ENCODE measurements around the gene MAGEA3.
"Not testable (repeated sequence)": the region's sequence is repeated elsewhere in the genome, so short reads cannot be mapped to it uniquely, and the experiment has no call there.

The MAGEA3 gene

DNA sequence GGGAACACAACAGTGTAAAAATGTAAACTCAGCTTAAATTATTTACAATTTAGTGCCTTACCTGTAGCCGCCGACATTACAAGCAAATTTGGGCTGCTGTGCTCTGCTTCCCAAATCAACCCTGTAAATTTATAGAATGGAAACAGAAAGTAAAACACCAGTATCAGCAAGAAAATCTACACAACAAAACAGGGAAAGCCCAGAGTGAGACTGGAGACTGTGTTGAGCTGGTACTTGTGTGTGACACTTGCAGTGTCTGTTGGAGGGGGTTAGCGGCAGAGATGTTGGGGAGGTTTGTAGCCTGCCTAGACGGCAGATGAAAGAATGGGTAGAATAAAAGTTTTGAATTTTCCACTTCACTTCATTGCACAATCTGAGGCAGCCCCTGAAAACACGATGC is 14.6 kb downstream of the MAGEA3 start:
- not testable (repeated sequence) for DNase-seq; H3K4me3 ChIP-seq (ENCODE audit: low read length); H3K36me3 ChIP-seq (replicated peaks; ENCODE audit: insufficient read depth, low read length); H3K27ac ChIP-seq (ENCODE audit: low read length); H3K4me2 ChIP-seq (ENCODE audit: low read depth, low read length); H2AFZ ChIP-seq (ENCODE audit: low read length); H3K9me2 ChIP-seq (replicated peaks; ENCODE audit: insufficient read depth, low read length); H3K9ac ChIP-seq (ENCODE audit: low read length); H3F3A ChIP-seq (ENCODE audit: insufficient read depth, low read length); H3K9me3 ChIP-seq (replicated peaks; ENCODE audit: insufficient read depth, low read length); H4K20me1 ChIP-seq (ENCODE audit: insufficient read depth, low read length); H3K27me3 ChIP-seq (replicated peaks; ENCODE audit: insufficient read depth, low read length); H3K4me1 ChIP-seq (ENCODE audit: low read length); H3K79me2 ChIP-seq (ENCODE audit: low read length)

DNA sequence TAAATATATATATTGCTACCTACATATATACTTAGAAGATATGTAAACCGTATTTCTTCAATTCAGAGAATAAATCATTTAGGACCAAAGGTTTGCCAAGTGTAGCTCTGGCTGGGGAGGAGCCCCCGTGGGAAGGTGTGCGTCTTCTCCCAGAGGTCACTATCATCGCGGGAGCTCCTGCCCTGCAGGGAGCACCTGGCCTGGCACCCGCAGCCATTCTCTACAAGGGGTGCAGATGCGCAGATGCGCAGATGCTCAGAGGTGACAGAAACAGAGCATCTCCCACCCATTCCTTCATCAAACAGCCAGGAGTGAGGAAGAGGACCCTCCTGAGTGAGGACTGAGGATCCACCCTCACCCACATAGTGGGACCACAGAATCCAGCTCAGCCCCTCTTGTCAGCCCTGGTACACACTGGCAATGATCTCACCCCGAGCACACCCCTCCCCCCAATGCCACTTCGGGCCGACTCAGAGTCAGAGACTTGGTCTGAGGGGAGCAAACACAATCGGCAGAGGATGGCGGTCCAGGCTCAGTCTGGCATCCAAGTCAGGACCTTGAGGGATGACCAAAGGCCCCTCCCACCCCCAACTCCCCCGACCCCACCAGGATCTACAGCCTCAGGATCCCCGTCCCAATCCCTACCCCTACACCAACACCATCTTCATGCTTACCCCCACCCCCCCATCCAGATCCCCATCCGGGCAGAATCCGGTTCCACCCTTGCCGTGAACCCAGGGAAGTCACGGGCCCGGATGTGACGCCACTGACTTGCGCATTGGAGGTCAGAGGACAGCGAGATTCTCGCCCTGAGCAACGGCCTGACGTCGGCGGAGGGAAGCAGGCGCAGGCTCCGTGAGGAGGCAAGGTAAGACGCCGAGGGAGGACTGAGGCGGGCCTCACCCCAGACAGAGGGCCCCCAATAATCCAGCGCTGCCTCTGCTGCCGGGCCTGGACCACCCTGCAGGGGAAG is 15.5 kb downstream of the MAGEA3 start, which contains the start of gene MAGEA2B:
TSS of gene MAGEA2B (plus strand) at position 814 of the 973 bp plus-strand sequence. CDS start 2,479 bp downstream, outside the sequence.
- H3K4me1 ChIP-seq (ENCODE audit: low read length); H3K36me3 ChIP-seq (replicated peaks; ENCODE audit: insufficient read depth, low read length); H3K27ac ChIP-seq (ENCODE audit: low read length); H3K9me2 ChIP-seq (replicated peaks; ENCODE audit: insufficient read depth, low read length); H3K4me3 ChIP-seq (ENCODE audit: low read length); DNase-seq; H3K27me3 ChIP-seq (replicated peaks; ENCODE audit: insufficient read depth, low read length); H3K9me3 ChIP-seq (replicated peaks; ENCODE audit: insufficient read depth, low read length); H3K9ac ChIP-seq (ENCODE audit: low read length); H4K20me1 ChIP-seq (ENCODE audit: insufficient read depth, low read length); H3K79me2 ChIP-seq (ENCODE audit: low read length); H3K4me2 ChIP-seq (ENCODE audit: low read depth, low read length); H3F3A ChIP-seq (ENCODE audit: insufficient read depth, low read length); H2AFZ ChIP-seq (ENCODE audit: low read length): not testable (repeated sequence)

DNA sequence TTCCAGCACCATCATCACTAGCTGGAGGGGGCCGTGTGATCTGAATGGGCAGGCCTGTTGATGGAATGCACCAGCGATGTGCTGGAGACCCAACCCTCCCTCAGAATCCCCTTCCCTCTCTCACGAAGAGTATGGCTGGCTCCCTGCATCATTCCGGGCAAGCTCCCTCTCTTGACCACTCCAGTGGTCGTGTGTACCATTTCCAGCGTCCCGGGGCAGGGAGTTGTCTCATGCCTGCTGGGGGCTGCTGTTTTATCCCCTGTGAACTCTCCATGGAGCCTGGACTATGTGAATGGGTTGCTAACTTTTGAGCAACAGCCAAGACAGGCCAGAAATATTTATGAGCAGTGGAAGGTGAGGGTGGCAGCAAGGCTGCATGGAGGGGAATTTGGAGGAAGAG is 26.8 kb downstream of the MAGEA3 start:
- Histone ChIP-seq H3K9me2 (replicated peaks; ENCODE audit: insufficient read depth, low read length) (no peaks in the 10 kb centered on the region), H2AFZ (ENCODE audit: low read length) (no peak overlapping the region), H3K4me2 (ENCODE audit: low read depth, low read length) (no peak overlapping the region), H3K27me3 (replicated peaks; ENCODE audit: insufficient read depth, low read length) (no peaks in the 10 kb centered on the region), H3K79me2 (ENCODE audit: low read length) (no peaks in the 10 kb centered on the region), H3K36me3 (replicated peaks; ENCODE audit: insufficient read depth, low read length) (no peaks in the 10 kb centered on the region), H3K27ac (ENCODE audit: low read length) (no peak overlapping the region), H3K9ac (ENCODE audit: low read length) (no peak overlapping the region), H4K20me1 (ENCODE audit: insufficient read depth, low read length) (no peaks in the 10 kb centered on the region), H3F3A (ENCODE audit: insufficient read depth, low read length) (no peaks in the 10 kb centered on the region), H3K4me3 (ENCODE audit: low read length) (no peak overlapping the region), H3K4me1 (ENCODE audit: low read length) (no peaks in the 10 kb centered on the region), H3K9me3 (replicated peaks; ENCODE audit: insufficient read depth, low read length) (no peaks in the 10 kb centered on the region)
- no peak for TF ChIP-seq EZH2 (optimal IDR thresholded peaks at IDR 0.05; ENCODE audit: low read depth, low read length)
- TF ChIP-seq EZH2phosphoT487 (IDR thresholded peaks at IDR 0.05; ENCODE audit: low read length): no peak
- TF ChIP-seq, protein P1, sequence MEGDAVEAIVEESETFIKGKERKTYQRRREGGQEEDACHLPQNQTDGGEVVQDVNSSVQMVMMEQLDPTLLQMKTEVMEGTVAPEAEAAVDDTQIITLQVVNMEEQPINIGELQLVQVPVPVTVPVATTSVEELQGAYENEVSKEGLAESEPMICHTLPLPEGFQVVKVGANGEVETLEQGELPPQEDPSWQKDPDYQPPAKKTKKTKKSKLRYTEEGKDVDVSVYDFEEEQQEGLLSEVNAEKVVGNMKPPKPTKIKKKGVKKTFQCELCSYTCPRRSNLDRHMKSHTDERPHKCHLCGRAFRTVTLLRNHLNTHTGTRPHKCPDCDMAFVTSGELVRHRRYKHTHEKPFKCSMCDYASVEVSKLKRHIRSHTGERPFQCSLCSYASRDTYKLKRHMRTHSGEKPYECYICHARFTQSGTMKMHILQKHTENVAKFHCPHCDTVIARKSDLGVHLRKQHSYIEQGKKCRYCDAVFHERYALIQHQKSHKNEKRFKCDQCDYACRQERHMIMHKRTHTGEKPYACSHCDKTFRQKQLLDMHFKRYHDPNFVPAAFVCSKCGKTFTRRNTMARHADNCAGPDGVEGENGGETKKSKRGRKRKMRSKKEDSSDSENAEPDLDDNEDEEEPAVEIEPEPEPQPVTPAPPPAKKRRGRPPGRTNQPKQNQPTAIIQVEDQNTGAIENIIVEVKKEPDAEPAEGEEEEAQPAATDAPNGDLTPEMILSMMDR (IDR thresholded peaks at IDR 0.05; ENCODE audit: low read length): no peak
- DNase-seq: no peak

DNA sequence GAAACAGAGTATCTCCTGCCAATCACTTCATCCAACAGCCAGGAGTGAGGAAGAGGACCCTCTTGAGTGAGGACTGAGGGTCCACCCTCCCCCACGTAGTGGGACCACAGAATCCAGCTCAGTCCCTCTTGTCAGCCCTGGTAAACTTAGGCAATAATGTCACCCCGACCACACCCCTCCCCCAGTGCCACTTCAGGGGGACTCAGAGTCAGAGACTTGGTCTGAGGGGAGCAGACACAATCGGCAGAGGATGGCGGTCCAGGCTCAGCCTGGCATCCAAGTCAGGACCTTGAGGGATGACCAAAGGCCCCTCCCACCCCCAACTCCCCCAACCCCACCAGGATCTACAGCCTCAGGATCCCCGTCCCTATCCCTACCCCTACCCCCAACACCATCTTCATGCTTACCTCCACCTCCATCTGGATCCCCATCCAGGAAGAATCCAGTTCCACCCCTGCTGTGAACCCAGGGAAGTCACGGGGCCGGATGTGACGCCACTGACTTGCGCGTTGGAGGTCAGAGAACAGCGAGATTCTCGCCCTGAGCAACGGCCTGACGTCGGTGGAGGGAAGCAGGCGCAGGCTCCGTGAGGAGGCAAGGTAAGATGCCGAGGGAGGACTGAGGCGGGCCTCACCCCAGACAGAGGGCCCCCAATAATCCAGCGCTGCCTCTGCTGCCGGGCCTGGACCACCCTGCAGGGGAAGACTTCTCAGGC is 34.8 kb downstream of the MAGEA3 start, which contains the start of the genes CSAG1 and MAGEA12:
TSS of gene CSAG1 (minus strand) at position 461 of the 715 bp plus-strand sequence. CDS start 1,261 bp downstream, outside the sequence.
TSS of gene MAGEA12 (plus strand) at position 497 of the 715 bp plus-strand sequence. CDS start 2,405 bp downstream, outside the sequence.
- Histone ChIP-seq H3K4me2 (ENCODE audit: low read depth, low read length) (no peak within 1 kb of the TSS), H3K4me1 (ENCODE audit: low read length) (no peaks in the 10 kb centered on the region), H4K20me1 (ENCODE audit: insufficient read depth, low read length) (no peaks in the 10 kb centered on the region), H2AFZ (ENCODE audit: low read length) (no peak within 1 kb of the TSS), H3K9me3 (replicated peaks; ENCODE audit: insufficient read depth, low read length) (no peaks in the 10 kb centered on the region), H3F3A (ENCODE audit: insufficient read depth, low read length) (no peaks in the 10 kb centered on the region), H3K27ac (ENCODE audit: low read length) (no peak within 1 kb of the TSS), H3K36me3 (replicated peaks; ENCODE audit: insufficient read depth, low read length) (no peaks in the 10 kb centered on the region), H3K4me3 (ENCODE audit: low read length) (no peak within 1 kb of the TSS), H3K9me2 (replicated peaks; ENCODE audit: insufficient read depth, low read length) (no peaks in the 10 kb centered on the region), H3K27me3 (replicated peaks; ENCODE audit: insufficient read depth, low read length) (no peaks in the 10 kb centered on the region), H3K9ac (ENCODE audit: low read length) (no peak within 1 kb of the TSS), H3K79me2 (ENCODE audit: low read length) (no peaks in the 10 kb centered on the region)
- peak; percentile 5 for DNase-seq
- TF ChIP-seq EZH2 (optimal IDR thresholded peaks at IDR 0.05; ENCODE audit: low read depth, low read length): no peak
- TF ChIP-seq, protein P1 (IDR thresholded peaks at IDR 0.05; ENCODE audit: low read length): no peak
- TF ChIP-seq EZH2phosphoT487 (IDR thresholded peaks at IDR 0.05; ENCODE audit: low read length): no peak

DNA sequence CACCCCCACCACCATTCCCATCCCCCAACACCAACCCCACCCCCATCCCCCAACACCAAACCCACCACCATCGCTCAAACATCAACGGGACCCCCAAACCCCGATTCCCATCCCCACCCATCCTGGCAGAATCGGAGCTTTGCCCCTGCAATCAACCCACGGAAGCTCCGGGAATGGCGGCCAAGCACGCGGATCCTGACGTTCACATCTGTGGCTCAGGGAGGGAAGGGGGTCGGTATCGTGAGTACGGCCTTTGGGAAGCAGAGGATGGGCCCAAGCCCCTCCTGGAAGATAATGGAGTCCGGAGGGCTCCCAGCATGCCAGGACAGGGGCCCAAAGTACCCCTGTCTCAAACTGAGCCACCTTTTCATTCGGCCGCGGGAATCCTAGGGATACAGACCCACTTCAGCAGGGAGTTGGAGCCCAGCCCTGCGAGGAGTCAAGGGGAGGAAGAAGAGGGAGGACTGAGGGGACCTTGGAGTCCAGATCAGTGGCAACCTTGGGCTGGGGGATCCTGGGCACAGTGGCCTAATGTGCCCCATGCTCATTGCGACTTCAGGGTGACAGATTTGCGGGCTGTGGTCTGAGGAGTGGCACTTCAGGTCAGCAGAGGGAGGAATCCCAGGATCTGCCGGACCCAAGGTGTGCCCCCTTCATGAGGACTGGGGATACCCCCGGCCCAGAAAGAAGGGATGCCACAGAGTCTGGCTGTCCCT is 35.7 kb downstream of the MAGEA3 start:
- not testable (repeated sequence) for H3K79me2 ChIP-seq (ENCODE audit: low read length); H3K9ac ChIP-seq (ENCODE audit: low read length); H4K20me1 ChIP-seq (ENCODE audit: insufficient read depth, low read length); H3K27me3 ChIP-seq (replicated peaks; ENCODE audit: insufficient read depth, low read length); H3K36me3 ChIP-seq (replicated peaks; ENCODE audit: insufficient read depth, low read length); DNase-seq; H3K4me1 ChIP-seq (ENCODE audit: low read length); H2AFZ ChIP-seq (ENCODE audit: low read length); H3K9me2 ChIP-seq (replicated peaks; ENCODE audit: insufficient read depth, low read length); H3K4me3 ChIP-seq (ENCODE audit: low read length); H3F3A ChIP-seq (ENCODE audit: insufficient read depth, low read length); H3K27ac ChIP-seq (ENCODE audit: low read length); H3K9me3 ChIP-seq (replicated peaks; ENCODE audit: insufficient read depth, low read length); H3K4me2 ChIP-seq (ENCODE audit: low read depth, low read length)
